ENCODE measurements around the gene SLCO3A1. TPM values are rescaled to one million over a fixed set of nuclear protein-coding genes. Genes with fewer than 3 reads are reported as not detected.

The SLCO3A1 gene
- total RNA-seq, 1 experiment from 2014 or later, result 37.8 TPM

DNA sequence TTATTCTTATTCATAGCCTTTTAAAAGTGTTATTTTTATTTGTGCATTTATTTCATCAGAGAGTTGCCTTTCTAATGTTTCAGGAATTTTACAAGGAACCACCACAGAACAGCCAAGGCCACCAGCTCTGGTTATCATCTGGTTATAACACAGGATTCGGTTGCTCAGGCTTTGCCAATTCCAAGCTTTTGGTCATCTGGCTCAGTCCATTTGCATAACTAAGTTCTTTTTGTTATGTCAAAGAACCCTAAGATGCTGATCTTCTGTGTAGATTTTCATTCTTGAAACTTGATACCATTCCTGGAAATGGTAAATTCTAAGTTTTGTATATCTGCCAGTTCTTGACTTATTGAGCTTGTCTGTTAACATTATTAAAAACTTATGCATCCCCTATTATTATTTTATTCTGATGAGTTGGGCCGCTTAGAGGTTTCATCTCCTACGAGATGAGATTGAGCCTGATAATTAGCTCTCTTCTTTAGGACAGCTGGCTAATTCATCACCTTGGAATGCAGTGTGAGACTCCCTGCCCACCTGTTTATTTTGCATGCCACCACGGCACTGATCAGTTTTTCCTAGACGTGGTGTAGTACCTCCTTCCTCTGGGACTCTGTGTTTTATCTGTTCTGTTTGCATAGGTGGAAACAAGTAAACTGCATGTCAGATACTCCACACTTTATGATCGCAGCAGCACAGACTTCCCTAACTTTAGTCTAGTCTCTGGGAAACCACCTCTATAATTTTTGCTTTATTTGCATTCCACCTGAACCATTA is 264.8 kb downstream of the SLCO3A1 start:
- no peak overlapping the region for H3K4me3 ChIP-seq
- no peak overlapping the region for H3K4me2 ChIP-seq
- BruUV-seq (replicated peaks), result no TSS peak
- intact Hi-C loops (cut with micrococcal nuclease; ENCODE audit: unreplicated experiment), result no loop called here
- no peak overlapping the region for H2AFZ ChIP-seq
- DNase-seq, result peak in 1 of 2 experiments; percentile 18
- no peak for TF ChIP-seq EZH2 (IDR thresholded peaks at IDR 0.05; ENCODE audit: low read depth)
- TF ChIP-seq, protein P1, sequence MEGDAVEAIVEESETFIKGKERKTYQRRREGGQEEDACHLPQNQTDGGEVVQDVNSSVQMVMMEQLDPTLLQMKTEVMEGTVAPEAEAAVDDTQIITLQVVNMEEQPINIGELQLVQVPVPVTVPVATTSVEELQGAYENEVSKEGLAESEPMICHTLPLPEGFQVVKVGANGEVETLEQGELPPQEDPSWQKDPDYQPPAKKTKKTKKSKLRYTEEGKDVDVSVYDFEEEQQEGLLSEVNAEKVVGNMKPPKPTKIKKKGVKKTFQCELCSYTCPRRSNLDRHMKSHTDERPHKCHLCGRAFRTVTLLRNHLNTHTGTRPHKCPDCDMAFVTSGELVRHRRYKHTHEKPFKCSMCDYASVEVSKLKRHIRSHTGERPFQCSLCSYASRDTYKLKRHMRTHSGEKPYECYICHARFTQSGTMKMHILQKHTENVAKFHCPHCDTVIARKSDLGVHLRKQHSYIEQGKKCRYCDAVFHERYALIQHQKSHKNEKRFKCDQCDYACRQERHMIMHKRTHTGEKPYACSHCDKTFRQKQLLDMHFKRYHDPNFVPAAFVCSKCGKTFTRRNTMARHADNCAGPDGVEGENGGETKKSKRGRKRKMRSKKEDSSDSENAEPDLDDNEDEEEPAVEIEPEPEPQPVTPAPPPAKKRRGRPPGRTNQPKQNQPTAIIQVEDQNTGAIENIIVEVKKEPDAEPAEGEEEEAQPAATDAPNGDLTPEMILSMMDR (conservative IDR thresholded peaks at IDR 0.05), result no peak
- no peaks in the 10 kb centered on the region for H3K9me2 ChIP-seq (ENCODE audit: insufficient read depth)
- no peaks in the 10 kb centered on the region for H3K79me2 ChIP-seq (ENCODE audit: low read depth)
- CTCF ChIA-PET, result interaction anchor here (0.6 kb wide), 1 partner anchor 86 kb away, joined by 4 read pairs; no protein-coding TSS in a partner anchor
- H4K20me1 ChIP-seq (ENCODE audit: insufficient read depth), result no peaks in the 10 kb centered on the region
- POLR2A ChIA-PET (ENCODE audit: unreplicated experiment), result interaction anchor here (0.5 kb wide), 1 partner anchor 551 kb away, joined by 7 read pairs; no protein-coding TSS in a partner anchor
- no peaks in the 10 kb centered on the region for H3K4me1 ChIP-seq (replicated peaks; ENCODE audit: insufficient read depth)
- H3F3A ChIP-seq (ENCODE audit: insufficient read depth, low read depth), result no peaks in the 10 kb centered on the region
- no peaks in the 10 kb centered on the region; the same call in 1 of the 2 replicates for H3K36me3 ChIP-seq (ENCODE audit: low read depth)
- no peaks in the 10 kb centered on the region for H3K9me3 ChIP-seq (ENCODE audit: insufficient read depth, low read depth)
- no peaks in the 10 kb centered on the region for H3K27me3 ChIP-seq (ENCODE audit: insufficient read depth, low read depth)
- no peak overlapping the region for H3K27ac ChIP-seq

DNA sequence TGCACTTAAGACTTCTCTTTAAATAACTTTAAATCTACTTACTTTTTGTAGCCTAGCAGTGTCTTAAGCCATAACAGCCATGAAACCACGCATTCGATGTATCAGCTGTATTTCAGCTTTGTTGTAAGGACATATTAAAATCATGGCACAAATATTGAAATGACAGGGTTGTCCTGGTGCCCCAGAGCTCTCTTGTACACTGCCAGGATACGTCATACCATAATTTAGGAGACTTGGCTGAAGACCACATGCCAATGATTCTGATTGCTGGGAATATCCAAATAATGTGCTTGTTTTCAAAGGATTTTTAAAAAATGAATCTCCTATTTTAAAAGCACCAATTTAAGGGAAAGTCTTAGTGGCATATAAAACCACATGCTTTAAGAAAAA is 265.4 kb downstream of the SLCO3A1 start:
- intact Hi-C loops (cut with micrococcal nuclease; ENCODE audit: unreplicated experiment), result no loop called here
- Histone ChIP-seq H3K27ac (no peak overlapping the region), H3K9me3 (ENCODE audit: insufficient read depth, low read depth) (no peaks in the 10 kb centered on the region), H3K4me1 (replicated peaks; ENCODE audit: insufficient read depth) (no peaks in the 10 kb centered on the region), H3K79me2 (ENCODE audit: low read depth) (no peaks in the 10 kb centered on the region), H3K36me3 (ENCODE audit: low read depth) (no peaks in the 10 kb centered on the region; the same call in 1 of the 2 replicates), H3F3A (ENCODE audit: insufficient read depth, low read depth) (no peaks in the 10 kb centered on the region), H3K4me3 (no peak overlapping the region), H2AFZ (no peak overlapping the region), H3K4me2 (no peak overlapping the region), H3K27me3 (ENCODE audit: insufficient read depth, low read depth) (no peaks in the 10 kb centered on the region), H4K20me1 (ENCODE audit: insufficient read depth) (no peaks in the 10 kb centered on the region), H3K9me2 (ENCODE audit: insufficient read depth) (no peaks in the 10 kb centered on the region)
- BruUV-seq (replicated peaks), result no TSS peak
- no peak for DNase-seq
- CTCF ChIA-PET, result no interaction called here
- TF ChIP-seq, protein P1 (conservative IDR thresholded peaks at IDR 0.05), result no peak
- no peak for TF ChIP-seq EZH2 (IDR thresholded peaks at IDR 0.05; ENCODE audit: low read depth)
- POLR2A ChIA-PET (ENCODE audit: unreplicated experiment), result interaction anchor here (0.5 kb wide), 1 partner anchor 550 kb away, joined by 7 read pairs; no protein-coding TSS in a partner anchor

DNA sequence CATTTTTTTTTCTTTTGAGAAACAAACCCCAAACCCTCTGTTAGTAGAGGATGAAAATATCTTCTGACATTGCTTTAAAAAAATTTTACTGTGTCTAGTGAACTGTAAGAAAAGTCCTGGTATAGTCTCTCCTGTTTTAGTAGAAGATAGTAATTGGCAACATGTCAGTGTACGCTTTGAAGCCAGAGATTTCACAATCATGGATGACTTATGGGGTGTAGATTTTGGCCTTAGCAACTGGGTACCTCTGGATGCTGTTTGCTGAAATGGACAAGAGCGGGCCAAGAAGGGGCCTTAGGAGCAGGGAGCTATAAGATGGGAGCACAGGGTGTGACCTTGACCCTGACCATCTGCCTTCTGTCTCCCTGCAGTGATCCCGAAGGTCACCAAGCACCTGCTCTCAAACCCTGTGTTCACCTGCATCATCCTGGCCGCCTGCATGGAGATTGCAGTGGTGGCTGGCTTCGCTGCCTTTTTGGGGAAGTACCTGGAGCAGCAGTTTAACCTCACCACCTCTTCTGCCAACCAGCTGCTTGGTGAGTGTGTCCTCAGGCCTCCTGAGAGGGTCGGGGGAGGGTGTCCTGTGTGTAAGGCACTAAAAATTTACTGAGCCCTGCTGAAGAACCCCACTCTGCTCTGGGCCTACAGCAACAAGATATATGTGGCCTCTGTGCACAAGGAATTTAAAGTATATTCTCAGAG is 266.7 kb downstream of the SLCO3A1 start:
- POLR2A ChIA-PET (ENCODE audit: unreplicated experiment), result no interaction called here
- no peak for DNase-seq
- Histone ChIP-seq H3K79me2 (ENCODE audit: low read depth) (no peaks in the 10 kb centered on the region), H3K27me3 (ENCODE audit: insufficient read depth, low read depth) (no peaks in the 10 kb centered on the region), H3K4me2 (no peak overlapping the region), H4K20me1 (ENCODE audit: insufficient read depth) (no peaks in the 10 kb centered on the region), H3K4me1 (replicated peaks; ENCODE audit: insufficient read depth) (no peaks in the 10 kb centered on the region), H3F3A (ENCODE audit: insufficient read depth, low read depth) (no peaks in the 10 kb centered on the region), H3K9me2 (ENCODE audit: insufficient read depth) (no peaks in the 10 kb centered on the region), H3K36me3 (ENCODE audit: low read depth) (no peaks in the 10 kb centered on the region; the same call in 1 of the 2 replicates), H3K4me3 (no peak overlapping the region), H2AFZ (no peak overlapping the region), H3K27ac (no peak overlapping the region), H3K9me3 (ENCODE audit: insufficient read depth, low read depth) (no peaks in the 10 kb centered on the region)
- CTCF ChIA-PET, result no interaction called here
- intact Hi-C loops (cut with micrococcal nuclease; ENCODE audit: unreplicated experiment), result no loop called here
- no peak for TF ChIP-seq EZH2 (IDR thresholded peaks at IDR 0.05; ENCODE audit: low read depth)
- TF ChIP-seq, protein P1 (conservative IDR thresholded peaks at IDR 0.05), result no peak
- BruUV-seq (replicated peaks), result no TSS peak

All from PC-9 (cell line).